HCT116 (cell line): ENCODE results near the gene LHX4. TPM values are rescaled to one million over a fixed set of nuclear protein-coding genes. Genes with fewer than 3 reads are reported as not detected.
"Not testable (repeated sequence)": the region's sequence is repeated elsewhere in the genome, so short reads cannot be mapped to it uniquely, and the experiment has no call there.

ENCODE experiments used
- ATAC-seq: fragments of 200-7000 bp; cut with Tn5 transposase; 2 replicates; pipeline ENCODE4 v1.9.1; 2020; ENCODE audit warnings: mild to moderate bottlenecking, moderate library complexity
- BruUV-seq: library from RNA; stranded (reverse); fragments of 400-500 nt; replicated peaks from 2 replicates; lab custom pipeline; 2021; lab: Mats Ljungman, UMichigan
- CTCF ChIA-PET: fragments of 300-600 bp; sonication (Branson Sonifier 250); formaldehyde crosslinking; loops from one replicate; lab custom pipeline; 2021; ENCODE audit warnings: antibody characterized with exemption; lab: Charles Lee
- POLR2A ChIA-PET: fragments of 300-600, 350-600 bp; sonication (Branson Sonifier 250); formaldehyde crosslinking; loops from one replicate; lab custom pipeline; 2021; ENCODE audit warnings: antibody characterized with exemption; lab: Charles Lee
- RAD21 ChIA-PET, 2 experiments: fragments of 300-600 bp; sonication (Branson Sonifier 250); formaldehyde crosslinking; loops; one replicate each; lab custom pipeline; 2023; ENCODE audit warnings: low total read pairs in 2 of 2; ENCODE audit not compliant: uncharacterized antibody in 2 of 2, unreplicated experiment in 2 of 2, low non-redundant PET in 1 of 2; lab: Charles Lee
- DNase-seq: peaks from one replicate; pipeline ENCODE4 v3.0.0-alpha.2; 2010; ENCODE audit warnings: low read depth, low spot score
- H2AFZ ChIP-seq: fragments of 200-600 bp; shearing (Covaris generic), sonication (generic); 2 replicates; pipeline ENCODE4 v1.6.1; 2017; ENCODE audit warnings: low read depth, mixed run types, mixed read lengths, antibody characterized with exemption, low read length; ENCODE audit not compliant: poor library complexity, severe bottlenecking
- H3K27ac ChIP-seq: 2 replicates; pipeline ENCODE4 v1.5.1; 2012; ENCODE audit warnings: low read depth, low read length
- H3K27me3 ChIP-seq: fragments of 200-600 bp; sonication (generic); 2 replicates; pipeline ENCODE4 v1.6.1; 2016; ENCODE audit warnings: mixed run types, low read length, mixed read lengths; ENCODE audit not compliant: insufficient read depth
- H3K36me3 ChIP-seq, 2 experiments: fragments of 200-500 bp in 1 of 2; fragments of 200-600 bp in 1 of 2; sonication (Bioruptor generic) in 1 of 2; sonication (generic) in 1 of 2; 2 replicates each; pipeline versions ENCODE4 v1.5.1 to v1.6.1; 2014 to 2016; ENCODE audit warnings: low read length in 2 of 2, inconsistent platforms in 1 of 2, mixed read lengths in 1 of 2, mixed run types in 1 of 2; ENCODE audit not compliant: insufficient read depth in 2 of 2, control insufficient read depth in 1 of 2
- H3K4me1 ChIP-seq, 2 experiments: fragments of 200-600 bp in 1 of 2; sonication (generic) in 1 of 2; 2 replicates each; pipeline versions ENCODE4 v1.5.1 to v1.6.1; 2012 to 2017; ENCODE audit warnings: low read length in 2 of 2, inconsistent platforms in 1 of 2, mild to moderate bottlenecking in 1 of 2, mixed read lengths in 1 of 2, mixed run types in 1 of 2, moderate library complexity in 1 of 2; ENCODE audit not compliant: insufficient read depth in 2 of 2, control insufficient read depth in 1 of 2
- H3K4me2 ChIP-seq: fragments of 200-600 bp; sonication (generic); 2 replicates; pipeline ENCODE4 v1.6.1; 2017; ENCODE audit warnings: mixed run types, low read length, mixed read lengths
- H3K4me3 ChIP-seq, 2 experiments: fragments of 200-600 bp in 1 of 2; sonication (generic) in 1 of 2; replicated peaks in 1 of 2; 2 replicates each; pipeline ENCODE4 v1.5.1; 2011 to 2016; ENCODE audit warnings: low read length in 2 of 2, control low read depth in 1 of 2, low read depth in 1 of 2, mild to moderate bottlenecking in 1 of 2, mixed read lengths in 1 of 2, mixed run types in 1 of 2
- H3K79me2 ChIP-seq: fragments of 200-600 bp; sonication (generic); 2 replicates; pipeline ENCODE4 v1.6.1; 2017; ENCODE audit warnings: mild to moderate bottlenecking, mixed run types, low read length, moderate library complexity, mixed read lengths; ENCODE audit not compliant: insufficient read depth
- H3K9ac ChIP-seq: fragments of 200-600 bp; sonication (generic); 2 replicates; pipeline ENCODE4 v1.6.1; 2016; ENCODE audit warnings: low read length, mixed read lengths
- H3K9me2 ChIP-seq: fragments of 200-600 bp; sonication (generic), shearing (Covaris generic); 2 replicates; pipeline ENCODE4 v1.6.1; 2017; ENCODE audit warnings: mixed run types, mild to moderate bottlenecking, moderate library complexity; ENCODE audit not compliant: insufficient read depth
- H3K9me3 ChIP-seq, 2 experiments: fragments of 200-500 bp in 1 of 2; fragments of 200-600 bp in 1 of 2; sonication (Bioruptor generic) in 1 of 2; sonication (generic) in 1 of 2; 2 replicates each; pipeline ENCODE4 v1.6.1; 2014 to 2017; ENCODE audit warnings: low read length in 2 of 2, mixed read lengths in 2 of 2, inconsistent platforms in 1 of 2, low read depth in 1 of 2, mild to moderate bottlenecking in 1 of 2, mixed run types in 1 of 2, moderate library complexity in 1 of 2; ENCODE audit not compliant: control insufficient read depth in 1 of 2, insufficient read depth in 1 of 2
- H4K20me1 ChIP-seq: fragments of 200-600 bp; sonication (generic), shearing (Covaris generic); 2 replicates; pipeline ENCODE4 v1.6.1; 2017; ENCODE audit warnings: mixed run types, mild to moderate bottlenecking, moderate library complexity; ENCODE audit not compliant: insufficient read depth
- ATF3 ChIP-seq: IDR thresholded peaks from 2 replicates; pipeline ENCODE4 v1.6.1; 2012
- CBX3 ChIP-seq: IDR thresholded peaks from 2 replicates; pipeline ENCODE4 v1.6.1; 2012; ENCODE audit warnings: low read depth
- CEBPB ChIP-seq: IDR thresholded peaks from 2 replicates; pipeline ENCODE4 v1.6.1; 2012; ENCODE audit warnings: low read depth
- CTCF ChIP-seq, 3 experiments: fragments of 200-600 bp in 1 of 3; sonication (generic) in 1 of 3; IDR thresholded peaks in 2 of 3; conservative IDR thresholded peaks in 1 of 3; 2 replicates each; pipeline ENCODE4 v1.5.1; 2012 to 2017; ENCODE audit warnings: low read depth in 2 of 3, low read length in 2 of 3, antibody characterized with exemption in 1 of 3, borderline replicate concordance in 1 of 3, control low read depth in 1 of 3, mild to moderate bottlenecking in 1 of 3, mixed read lengths in 1 of 3, mixed run types in 1 of 3, moderate library complexity in 1 of 3; ENCODE audit not compliant: insufficient read depth in 1 of 3
- EZH2 ChIP-seq: fragments of 200-600 bp; sonication (generic); IDR thresholded peaks from 2 replicates; pipeline ENCODE4 v1.6.1; 2017; ENCODE audit warnings: antibody characterized with exemption, mixed run types
- TCF7L2 ChIP-seq: IDR thresholded peaks from 2 replicates; pipeline ENCODE4 v1.7.0; 2011; ENCODE audit warnings: borderline replicate concordance, inconsistent platforms; ENCODE audit not compliant: insufficient read depth, insufficient read length; ENCODE audit errors: extremely low read depth
- ZFX ChIP-seq: fragments of 450-650 bp; IDR thresholded peaks from 2 replicates; pipeline ENCODE4 v1.6.1; 2017
- ZNF274 ChIP-seq: fragments of 200-500 bp; sonication (Bioruptor generic); IDR thresholded peaks from 2 replicates; pipeline ENCODE4 v1.6.1; 2014; ENCODE audit warnings: mild to moderate bottlenecking, low read depth, low read length, inconsistent platforms
- intact Hi-C: fragments of 100-400 bp; cut with micrococcal nuclease; formaldehyde crosslinking; loops from 2 replicates; pipeline ENCODE4 v1.10.0; 2022
- total RNA-seq: library from RNA; stranded (reverse); gene quantifications from one replicate; pipeline ENCODE4 v1.2.1, GENCODE V29; 2021; ENCODE audit not compliant: unreplicated experiment
- TF ChIP-seq, protein P1 (sequence below): IDR thresholded peaks from 2 replicates; pipeline ENCODE4 v1.6.1; 2012; ENCODE audit warnings: low read depth
- TF ChIP-seq, protein P2 (sequence below): IDR thresholded peaks from 2 replicates; pipeline ENCODE4 v1.6.1; 2011; ENCODE audit warnings: mild to moderate bottlenecking, low read length, moderate library complexity; ENCODE audit not compliant: insufficient replicate concordance; ENCODE audit errors: extremely low read depth
- TF ChIP-seq, protein P3 (sequence below): IDR thresholded peaks from 2 replicates; pipeline ENCODE4 v1.6.1; 2012

Gene LHX4
- total RNA-seq, 1 experiment from 2014 or later: 0.44 TPM

GRCh38 chr1:180201451-180202200 lies 28.4 kb upstream of the LHX4 start:
- POLR2A ChIA-PET: no interaction called here
- intact Hi-C loops: no loop called here
- no peaks in the 10 kb centered on the region for H4K20me1 ChIP-seq
- CTCF ChIA-PET: interaction anchor here (1.0 kb wide), 1 partner anchor 14 kb away, joined by 3 read pairs; no protein-coding TSS in a partner anchor
- RAD21 ChIA-PET: no interaction called here
- no peak overlapping the region for H3K4me2 ChIP-seq
- no peaks in the 10 kb centered on the region for H3K79me2 ChIP-seq
- H3K27ac ChIP-seq: no peak overlapping the region
- no peaks in the 10 kb centered on the region for H3K36me3 ChIP-seq
- H3K9ac ChIP-seq: no peak overlapping the region
- ATAC-seq (no peak), DNase-seq (no peak)
- no peaks in the 10 kb centered on the region for H3K9me2 ChIP-seq
- no TSS peak for BruUV-seq
- H3K9me3 ChIP-seq: no peaks in the 10 kb centered on the region
- H3K27me3 ChIP-seq: no peaks in the 10 kb centered on the region
- H2AFZ ChIP-seq: no peak overlapping the region
- no peak overlapping the region for H3K4me3 ChIP-seq
- H3K4me1 ChIP-seq: no peaks in the 10 kb centered on the region
- TF ChIP-seq, protein P1, sequence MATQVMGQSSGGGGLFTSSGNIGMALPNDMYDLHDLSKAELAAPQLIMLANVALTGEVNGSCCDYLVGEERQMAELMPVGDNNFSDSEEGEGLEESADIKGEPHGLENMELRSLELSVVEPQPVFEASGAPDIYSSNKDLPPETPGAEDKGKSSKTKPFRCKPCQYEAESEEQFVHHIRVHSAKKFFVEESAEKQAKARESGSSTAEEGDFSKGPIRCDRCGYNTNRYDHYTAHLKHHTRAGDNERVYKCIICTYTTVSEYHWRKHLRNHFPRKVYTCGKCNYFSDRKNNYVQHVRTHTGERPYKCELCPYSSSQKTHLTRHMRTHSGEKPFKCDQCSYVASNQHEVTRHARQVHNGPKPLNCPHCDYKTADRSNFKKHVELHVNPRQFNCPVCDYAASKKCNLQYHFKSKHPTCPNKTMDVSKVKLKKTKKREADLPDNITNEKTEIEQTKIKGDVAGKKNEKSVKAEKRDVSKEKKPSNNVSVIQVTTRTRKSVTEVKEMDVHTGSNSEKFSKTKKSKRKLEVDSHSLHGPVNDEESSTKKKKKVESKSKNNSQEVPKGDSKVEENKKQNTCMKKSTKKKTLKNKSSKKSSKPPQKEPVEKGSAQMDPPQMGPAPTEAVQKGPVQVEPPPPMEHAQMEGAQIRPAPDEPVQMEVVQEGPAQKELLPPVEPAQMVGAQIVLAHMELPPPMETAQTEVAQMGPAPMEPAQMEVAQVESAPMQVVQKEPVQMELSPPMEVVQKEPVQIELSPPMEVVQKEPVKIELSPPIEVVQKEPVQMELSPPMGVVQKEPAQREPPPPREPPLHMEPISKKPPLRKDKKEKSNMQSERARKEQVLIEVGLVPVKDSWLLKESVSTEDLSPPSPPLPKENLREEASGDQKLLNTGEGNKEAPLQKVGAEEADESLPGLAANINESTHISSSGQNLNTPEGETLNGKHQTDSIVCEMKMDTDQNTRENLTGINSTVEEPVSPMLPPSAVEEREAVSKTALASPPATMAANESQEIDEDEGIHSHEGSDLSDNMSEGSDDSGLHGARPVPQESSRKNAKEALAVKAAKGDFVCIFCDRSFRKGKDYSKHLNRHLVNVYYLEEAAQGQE: no peak
- TF ChIP-seq ATF3: no peak
- TF ChIP-seq CBX3: no peak
- TF ChIP-seq, protein P2, sequence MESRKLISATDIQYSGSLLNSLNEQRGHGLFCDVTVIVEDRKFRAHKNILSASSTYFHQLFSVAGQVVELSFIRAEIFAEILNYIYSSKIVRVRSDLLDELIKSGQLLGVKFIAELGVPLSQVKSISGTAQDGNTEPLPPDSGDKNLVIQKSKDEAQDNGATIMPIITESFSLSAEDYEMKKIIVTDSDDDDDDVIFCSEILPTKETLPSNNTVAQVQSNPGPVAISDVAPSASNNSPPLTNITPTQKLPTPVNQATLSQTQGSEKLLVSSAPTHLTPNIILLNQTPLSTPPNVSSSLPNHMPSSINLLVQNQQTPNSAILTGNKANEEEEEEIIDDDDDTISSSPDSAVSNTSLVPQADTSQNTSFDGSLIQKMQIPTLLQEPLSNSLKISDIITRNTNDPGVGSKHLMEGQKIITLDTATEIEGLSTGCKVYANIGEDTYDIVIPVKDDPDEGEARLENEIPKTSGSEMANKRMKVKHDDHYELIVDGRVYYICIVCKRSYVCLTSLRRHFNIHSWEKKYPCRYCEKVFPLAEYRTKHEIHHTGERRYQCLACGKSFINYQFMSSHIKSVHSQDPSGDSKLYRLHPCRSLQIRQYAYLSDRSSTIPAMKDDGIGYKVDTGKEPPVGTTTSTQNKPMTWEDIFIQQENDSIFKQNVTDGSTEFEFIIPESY: no peak
- TF ChIP-seq EZH2: no peak
- TF ChIP-seq CTCF (IDR thresholded peaks at IDR 0.05 in 2 of 3, conservative IDR thresholded peaks at IDR 0.05 in 1 of 3; ENCODE audit: borderline replicate concordance in 1 of 3, insufficient read depth in 1 of 3, low read depth in 2 of 3, low read length in 2 of 3): no peak
- TF ChIP-seq CEBPB: no peak
- no peak for TF ChIP-seq ZNF274
- TF ChIP-seq, protein P3, sequence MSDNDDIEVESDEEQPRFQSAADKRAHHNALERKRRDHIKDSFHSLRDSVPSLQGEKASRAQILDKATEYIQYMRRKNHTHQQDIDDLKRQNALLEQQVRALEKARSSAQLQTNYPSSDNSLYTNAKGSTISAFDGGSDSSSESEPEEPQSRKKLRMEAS: no peak
- TF ChIP-seq TCF7L2: no peak
- no peak for TF ChIP-seq ZFX

DNA sequence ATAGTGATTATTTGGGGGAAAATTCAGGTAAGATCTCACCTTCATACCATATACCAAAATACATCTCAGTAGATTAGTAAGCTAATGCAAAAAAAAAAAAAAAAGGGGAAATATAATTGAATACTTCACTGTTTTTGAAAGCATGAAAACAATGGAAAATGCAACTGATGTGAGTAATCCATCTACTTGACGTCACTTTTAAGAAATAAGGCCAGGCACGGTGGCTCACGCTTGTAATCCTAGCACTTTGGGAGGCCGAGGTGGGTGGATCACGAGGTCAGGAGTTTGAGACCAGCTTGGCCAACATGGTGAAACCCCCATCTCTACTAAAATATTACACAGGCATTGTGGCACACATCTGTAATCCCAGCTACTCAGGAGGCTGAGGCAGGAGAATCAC lies 27.5 kb upstream of the LHX4 start:
- H3K9me3 ChIP-seq, intact Hi-C loops, H3K4me1 ChIP-seq, H3K79me2 ChIP-seq, H2AFZ ChIP-seq, H3K4me2 ChIP-seq, ATAC-seq, RAD21 ChIA-PET, H3K9ac ChIP-seq, BruUV-seq, H3K9me2 ChIP-seq, H3K4me3 ChIP-seq, H3K27me3 ChIP-seq, DNase-seq, H3K36me3 ChIP-seq, H3K27ac ChIP-seq, POLR2A ChIA-PET, H4K20me1 ChIP-seq: not testable (repeated sequence)
- CTCF ChIA-PET: interaction anchor here (0.9 kb wide), 1 partner anchor 22 kb away, joined by 3 read pairs; no protein-coding TSS in a partner anchor
